GM18517 (cell line): ENCODE data around the gene FAM83G.
A peak's percentile ranks its signal among the peaks of the same experiment; 100 is the strongest.

Source experiments
- ATAC-seq: cut with Tn5 transposase; IDR thresholded peaks from one replicate; pipeline ENCODE4 v1.9.1; 2021; ENCODE audit warnings: mild to moderate bottlenecking, moderate library complexity; ENCODE audit not compliant: unreplicated experiment

The FAM83G gene

DNA sequence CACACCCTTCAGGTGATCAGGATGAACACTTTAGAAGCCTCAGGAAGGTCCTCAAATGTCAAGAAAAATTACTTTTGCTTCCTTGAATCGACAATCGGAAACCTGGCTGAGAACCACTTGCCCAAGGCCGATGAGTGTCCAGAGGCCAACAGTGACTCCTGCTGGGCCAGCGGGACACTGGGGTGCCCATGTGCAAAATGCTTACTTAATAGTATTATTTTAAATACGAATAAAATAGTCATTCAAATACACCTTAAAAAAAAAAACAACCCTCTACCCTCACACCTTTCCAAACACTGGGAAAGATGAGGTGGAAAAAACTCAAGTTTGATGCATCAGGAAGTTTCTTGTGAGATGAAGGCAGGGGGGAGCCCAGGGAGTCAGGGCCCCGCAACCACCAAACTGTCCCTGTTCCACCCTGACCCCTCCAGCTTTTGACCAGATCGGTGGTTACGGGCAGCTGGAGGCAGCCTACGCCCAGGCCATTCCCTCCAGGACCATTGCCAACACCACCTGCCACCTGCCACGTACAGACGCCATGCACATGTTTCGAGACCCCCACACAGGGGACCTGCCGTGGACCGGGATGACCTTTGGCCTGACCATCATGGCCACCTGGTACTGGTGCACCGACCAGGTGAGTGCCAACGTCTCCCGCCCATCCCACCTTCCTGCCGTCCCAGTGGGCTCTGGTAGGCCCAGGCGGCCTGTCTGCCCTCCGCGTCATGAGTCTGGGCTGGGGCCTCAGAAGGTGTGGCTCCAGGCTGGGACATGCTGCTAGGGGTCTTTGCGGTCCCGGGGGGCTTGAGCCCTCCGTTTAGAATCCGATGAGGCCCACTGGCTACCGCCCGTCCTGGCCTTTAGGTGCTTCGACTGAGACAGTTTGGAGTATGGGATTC lies 33.7 kb downstream of the FAM83G start:
- ATAC-seq: no peak

DNA sequence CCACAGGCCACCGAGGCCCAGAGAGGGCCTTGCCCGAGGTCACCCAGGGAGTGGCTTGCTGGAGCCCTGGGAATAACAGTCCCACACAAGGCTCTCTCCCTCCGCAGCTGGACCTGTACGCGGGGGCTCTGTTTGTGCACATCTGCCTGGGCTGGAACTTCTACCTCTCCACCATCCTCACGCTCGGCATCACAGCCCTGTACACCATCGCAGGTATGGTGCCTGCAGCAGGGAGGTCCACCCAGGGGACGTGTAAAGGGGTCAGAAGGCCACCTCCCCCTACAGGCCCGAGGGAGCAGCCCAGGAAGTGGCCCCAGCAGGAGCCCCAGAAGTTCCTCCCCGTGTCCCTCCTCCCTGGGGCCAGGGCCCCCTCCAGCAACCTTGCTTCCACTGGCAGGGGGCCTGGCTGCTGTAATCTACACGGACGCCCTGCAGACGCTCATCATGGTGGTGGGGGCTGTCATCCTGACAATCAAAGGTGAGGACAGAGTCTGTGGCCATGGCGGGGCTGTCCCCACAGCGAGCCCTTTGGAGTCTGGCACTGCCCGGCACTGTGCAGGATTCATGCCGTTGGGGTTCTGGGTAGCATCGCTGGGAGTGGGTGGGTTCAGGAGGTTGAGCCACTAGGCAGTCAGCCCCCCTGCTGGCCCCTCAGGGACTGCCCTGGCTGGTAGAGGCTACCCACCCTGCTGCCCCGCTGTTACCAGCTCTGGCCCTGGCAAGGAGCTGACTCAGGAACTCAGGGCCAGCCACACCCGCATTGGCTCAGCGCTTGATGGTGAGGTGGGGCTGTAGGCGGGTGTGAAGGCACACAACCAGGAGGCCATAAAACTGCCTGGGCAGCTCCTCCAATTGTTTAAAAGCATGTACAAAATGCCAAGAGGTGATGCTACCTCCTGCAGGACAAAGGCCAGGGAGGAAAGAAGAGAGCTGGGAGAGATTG lies 35.3 kb downstream of the FAM83G start:
- no peak for ATAC-seq

DNA sequence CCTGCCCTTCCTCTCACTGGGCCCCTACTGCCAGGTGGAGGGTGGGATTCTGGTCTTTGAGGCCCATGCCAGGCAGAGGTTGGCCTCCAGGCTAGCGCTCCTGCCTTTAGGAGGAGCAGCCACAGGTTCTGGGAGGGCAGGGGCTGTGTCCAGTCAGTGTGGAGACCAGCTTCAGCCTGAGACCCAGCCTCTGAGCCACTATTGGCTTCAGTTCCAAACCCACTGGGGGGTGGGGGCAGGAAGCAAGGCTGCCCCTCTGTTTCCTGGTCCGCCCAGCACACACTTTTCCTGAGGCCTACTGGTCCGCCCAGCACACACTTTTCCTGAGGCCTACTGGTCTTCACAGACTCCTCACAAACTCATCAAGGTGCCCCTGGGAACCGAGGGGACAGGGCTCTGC lies 36.2 kb downstream of the FAM83G start:
- no peak for ATAC-seq

DNA sequence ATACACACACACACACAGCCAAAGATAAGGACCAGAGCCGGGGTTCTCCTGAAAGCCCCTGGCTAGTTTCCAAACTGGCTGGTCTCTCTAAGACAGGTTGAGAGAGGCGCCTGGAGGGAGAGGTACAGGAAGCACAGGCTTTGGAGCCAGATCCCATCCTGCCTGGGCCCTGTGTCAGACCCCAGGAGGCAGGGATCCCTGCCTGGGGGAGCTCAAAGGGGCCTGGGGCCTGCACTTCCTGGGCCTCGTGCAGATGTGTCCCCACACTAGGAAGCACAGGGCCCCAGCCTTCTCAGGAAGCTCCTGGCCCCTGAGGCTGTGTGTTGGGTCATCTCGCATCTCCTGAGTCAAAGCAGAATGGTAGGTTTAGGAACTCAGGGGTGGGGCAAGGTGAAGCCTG lies 36.6 kb downstream of the FAM83G start:
- ATAC-seq: no peak

DNA sequence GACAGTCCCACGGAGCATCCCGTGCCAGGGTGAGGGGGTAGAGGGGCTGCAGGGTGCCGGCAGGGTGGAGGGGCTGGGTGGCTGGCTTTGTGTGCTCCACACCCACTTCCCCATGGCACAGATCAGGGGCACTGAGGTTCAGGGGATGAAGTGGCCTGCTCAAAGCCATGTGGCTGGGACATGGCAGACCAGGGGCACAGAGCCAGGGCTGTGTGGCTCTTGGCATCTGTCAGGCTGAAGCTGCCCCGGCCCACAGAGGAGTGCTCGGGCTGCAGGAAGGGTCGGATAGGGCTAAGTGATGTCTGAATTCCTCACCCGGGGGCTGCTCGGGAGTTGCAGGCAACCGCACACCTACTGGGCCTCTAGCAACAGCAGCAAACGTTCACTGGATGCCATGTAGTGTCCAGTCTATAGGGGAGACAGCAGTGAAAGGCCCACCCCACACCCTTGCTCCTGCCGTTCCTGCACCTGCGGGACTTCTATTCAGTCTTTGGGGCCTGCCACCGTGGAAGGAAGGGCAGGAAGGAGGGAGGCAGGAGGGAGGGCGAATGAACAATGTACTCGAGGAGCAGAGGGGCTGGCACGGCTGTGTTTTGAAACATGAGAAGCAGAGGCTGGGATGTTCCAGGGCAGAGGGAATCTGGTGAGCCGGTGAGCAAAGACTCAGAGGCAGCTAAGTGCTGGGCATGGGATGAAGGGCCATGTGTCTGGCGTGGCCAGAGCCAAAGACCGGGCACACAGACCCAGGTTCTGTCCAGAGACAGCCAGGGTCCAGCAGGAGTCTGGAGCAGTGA lies 37.5 kb downstream of the FAM83G start:
- ATAC-seq: no peak

DNA sequence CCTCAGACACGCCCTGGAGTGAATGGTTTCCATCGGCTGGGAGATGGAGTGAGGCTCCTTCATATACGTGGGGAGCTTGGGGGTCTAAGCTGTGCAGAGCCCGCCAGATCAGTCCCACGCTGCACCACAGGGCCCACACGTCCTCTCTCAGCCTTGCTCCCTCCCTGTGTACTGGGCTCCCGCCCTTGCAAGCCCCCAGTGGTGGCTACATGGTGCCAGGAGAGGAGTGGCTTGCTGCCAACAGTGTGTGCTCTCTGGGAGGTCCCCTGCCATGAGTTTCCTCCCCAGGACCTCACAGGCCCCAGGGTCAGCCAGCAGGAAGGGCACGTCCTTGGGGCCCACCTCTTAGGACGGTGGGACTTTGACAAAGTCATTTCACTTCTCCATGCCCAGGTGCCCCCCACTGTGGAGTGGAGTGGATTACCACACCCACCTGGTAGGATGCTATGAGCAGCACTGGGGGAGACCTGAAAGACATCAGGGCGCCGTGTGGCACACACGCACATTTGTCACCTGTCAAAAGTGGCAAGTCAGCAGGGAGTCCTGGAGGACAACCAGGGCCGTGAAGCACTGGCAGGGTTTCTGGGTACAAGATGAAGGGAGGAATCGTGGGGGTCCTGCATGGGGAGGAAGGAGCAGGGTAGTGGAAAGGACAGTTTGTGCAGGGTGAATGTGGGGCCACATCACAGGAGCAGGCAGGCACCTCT lies 38.9 kb downstream of the FAM83G start:
- no peak for ATAC-seq

DNA sequence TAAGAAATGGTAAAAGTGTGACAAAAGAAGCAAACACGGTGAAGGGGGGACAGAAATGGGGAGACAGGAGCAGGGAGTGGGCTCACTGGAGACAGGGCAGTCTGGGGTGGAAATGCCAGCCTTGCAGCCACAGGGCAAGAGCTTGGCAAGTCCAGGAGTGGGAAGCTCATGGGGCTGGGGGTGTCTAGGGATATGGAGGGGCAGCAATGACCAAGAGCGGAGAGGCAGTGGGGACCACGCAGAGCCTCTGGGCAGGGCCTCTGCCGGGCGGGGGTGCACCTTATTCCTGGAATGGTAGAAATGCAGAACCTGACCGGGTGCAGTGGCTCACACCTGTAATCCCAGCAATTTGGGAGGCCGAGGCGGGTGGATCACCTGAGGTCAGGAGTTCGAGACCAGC lies 40.0 kb downstream of the FAM83G start:
- ATAC-seq: no peak

DNA sequence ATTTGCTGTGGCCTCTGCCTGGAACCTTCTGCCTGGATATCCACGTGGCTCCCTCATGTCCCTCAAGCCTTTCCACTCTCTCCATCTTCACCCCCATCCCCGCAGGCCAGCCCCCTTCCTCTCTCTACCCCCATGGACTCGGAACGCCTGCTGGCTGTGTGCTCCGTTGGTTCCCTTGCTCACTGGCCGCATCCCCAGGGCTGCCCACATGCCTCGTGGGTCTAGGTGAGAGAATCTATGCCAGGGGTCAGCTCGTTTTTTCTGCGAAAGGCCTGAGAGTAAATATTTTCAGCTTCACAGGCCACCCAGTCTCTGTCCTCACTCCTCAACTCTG lies 40.6 kb downstream of the FAM83G start:
- no peak for ATAC-seq

DNA sequence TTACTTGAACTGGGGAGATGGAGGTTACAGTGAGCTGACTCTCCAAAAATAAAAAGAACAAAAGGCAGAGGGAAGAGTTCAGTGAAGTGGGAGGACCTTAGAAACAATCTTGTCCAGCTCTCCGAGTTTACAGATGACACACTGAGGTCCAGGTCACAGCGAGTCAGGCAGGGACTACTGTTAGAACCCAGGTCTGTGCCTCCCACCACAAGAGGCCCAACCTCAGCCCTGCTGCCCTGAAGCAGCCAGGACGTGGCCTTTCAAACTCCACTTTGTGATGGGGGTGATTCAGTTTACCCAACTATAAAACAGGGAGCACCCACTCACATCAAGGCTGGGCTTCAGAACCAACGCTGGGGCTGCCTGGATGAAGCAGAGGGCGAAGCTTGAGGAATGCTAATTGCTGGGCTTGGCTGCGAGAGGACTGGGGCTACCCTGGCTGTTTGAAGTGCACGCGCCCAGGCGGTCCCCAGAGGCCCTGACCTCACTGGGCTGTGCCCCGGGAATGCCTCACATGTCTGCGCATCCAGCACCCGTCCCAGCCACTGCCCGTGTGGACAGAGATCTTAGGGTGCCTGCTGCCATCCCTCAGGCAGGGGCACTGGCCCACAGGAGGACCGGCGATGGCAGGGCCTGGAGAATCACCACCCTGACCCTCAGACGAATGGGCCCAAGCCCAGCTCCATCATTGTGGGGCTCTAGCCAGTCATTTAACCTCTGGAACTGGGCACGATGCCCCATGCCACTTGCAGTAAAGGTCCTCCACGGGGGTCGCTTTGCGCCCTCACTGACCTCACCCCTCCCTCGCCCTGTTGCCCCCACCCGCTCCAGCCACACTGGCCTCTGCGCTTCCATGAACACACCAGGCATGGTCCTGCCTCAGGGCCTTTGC lies 41.2 kb downstream of the FAM83G start:
- no peak for ATAC-seq

DNA sequence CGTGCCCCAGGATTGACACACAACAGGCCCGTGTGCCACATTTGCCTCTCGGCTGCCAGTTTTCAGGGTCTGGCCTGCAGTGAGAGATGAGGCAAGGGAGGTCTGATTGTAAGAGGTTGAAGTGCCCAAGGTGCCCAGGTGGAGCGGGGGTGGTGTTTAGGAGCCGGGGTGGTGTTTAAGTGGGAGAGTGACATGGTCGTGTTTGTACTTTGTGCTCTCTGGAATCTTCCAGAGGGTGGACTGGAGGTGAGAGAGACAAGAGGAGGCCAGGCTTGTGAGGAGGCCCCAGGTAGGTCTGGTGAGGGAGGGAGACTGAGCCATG lies 42.1 kb downstream of the FAM83G start:
- no peak for ATAC-seq

DNA sequence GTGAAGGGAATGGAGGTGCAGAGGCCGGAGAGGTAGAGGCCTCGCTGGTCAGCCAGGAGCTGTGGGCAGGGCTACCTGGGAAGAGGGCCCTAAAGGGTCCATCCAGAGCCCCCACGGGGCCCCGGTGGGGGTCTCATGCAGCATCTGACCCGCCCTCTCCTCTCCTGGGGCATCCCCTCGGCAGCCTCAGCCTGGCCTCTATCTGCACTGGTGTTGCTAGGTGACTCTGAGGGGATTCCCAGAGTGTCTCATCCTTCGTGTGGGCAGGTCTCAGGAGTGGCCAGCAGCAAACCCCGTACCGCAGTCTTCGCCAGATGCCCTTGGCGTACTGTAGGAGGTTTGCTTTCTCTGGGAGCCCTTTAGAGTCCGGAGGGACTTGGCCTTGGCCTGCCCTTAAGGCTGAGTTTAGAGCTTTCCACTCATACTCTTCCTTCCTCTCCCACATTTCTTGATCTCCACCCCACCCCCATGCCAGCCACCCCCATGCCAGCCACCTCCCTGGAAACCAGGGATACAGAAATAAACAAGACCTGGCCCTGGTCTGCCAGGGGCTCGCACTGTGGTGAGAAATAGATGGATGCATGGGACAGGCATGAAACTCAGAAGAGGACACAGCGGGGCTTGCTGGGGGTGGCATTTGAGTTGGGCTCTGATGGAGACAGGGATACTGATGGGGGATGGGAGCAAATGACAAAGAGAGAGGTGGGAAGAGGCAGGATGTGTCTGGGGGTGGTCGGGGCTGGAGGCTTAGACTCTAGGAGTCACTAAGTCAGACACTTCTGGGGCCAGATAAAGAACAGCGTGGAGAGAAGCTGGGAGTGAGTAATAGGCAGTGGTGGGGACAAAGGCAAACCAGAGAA lies 42.7 kb downstream of the FAM83G start:
- ATAC-seq: no peak

DNA sequence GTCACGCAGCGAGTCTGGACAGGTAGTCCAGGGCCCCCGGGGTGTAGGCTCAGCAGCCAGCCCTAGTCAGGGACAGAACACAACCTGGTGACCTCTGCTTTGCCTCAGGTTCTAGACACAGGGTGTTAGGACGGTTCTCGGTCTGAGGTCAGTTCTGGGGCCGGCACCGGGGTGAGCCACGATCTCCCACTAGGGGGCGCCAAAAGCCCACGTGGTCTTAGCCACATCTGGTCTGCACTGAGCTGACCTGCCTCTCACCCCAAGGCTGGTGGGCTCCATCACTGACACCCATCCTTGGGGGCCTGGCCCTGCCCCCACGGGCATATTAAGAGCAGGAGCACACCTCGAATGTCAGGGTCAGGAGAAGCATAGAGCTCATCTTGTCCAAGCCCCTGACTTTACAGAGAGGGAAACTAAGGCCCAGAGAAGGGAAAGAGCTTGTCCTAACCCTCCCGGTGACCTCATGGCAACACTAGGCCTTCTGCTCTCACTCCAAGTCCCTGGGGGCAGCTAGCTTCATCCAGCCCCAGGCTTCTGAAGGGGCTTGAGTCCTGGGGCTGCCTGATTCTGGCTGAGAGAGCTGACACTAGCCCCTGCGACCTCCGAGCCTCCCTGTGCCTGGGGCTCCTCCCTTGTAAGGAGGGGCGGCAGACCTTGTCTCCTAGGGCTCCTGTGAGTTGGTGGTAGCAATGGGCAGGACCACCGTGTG lies 43.6 kb downstream of the FAM83G start:
- peak; percentile 60 for ATAC-seq

DNA sequence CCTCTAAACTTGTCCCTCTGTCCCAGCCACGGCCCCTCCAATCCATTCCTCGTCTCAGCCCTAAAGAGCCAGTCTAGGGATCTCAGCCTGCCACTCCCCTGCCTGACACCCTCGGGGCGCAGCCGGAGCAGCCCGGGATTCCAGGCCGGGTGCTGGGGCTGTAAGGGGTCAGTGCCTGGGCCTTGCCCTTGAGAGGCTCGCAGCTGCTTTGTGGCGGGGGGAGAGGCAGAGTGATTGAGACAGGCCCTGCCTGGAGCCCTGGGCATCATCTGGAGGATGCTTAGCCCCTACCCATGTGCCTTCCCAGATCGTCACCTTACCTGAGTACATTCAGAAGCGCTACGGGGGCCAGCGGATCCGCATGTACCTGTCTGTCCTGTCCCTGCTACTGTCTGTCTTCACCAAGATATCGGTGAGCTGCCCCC lies 44.3 kb downstream of the FAM83G start:
- ATAC-seq: no peak

DNA sequence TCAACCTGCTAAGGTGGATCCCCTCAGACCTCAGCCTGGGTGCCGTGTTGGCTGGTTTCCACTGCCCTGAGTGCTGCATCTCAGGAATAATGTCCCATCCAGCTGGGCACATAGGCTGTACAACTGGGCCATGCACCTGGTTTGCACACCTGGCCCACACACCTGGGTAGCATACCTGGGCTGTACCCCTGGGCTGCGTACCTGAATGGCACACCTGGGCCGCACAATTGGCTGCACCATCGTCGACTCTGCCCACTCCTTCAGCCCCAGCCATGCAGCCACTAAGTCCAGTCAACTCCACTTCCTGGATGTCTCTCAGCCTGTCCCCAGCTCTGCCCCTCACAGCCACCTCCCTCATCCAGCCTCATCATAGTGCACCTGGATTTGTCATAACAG lies 44.7 kb downstream of the FAM83G start:
- ATAC-seq: no peak

DNA sequence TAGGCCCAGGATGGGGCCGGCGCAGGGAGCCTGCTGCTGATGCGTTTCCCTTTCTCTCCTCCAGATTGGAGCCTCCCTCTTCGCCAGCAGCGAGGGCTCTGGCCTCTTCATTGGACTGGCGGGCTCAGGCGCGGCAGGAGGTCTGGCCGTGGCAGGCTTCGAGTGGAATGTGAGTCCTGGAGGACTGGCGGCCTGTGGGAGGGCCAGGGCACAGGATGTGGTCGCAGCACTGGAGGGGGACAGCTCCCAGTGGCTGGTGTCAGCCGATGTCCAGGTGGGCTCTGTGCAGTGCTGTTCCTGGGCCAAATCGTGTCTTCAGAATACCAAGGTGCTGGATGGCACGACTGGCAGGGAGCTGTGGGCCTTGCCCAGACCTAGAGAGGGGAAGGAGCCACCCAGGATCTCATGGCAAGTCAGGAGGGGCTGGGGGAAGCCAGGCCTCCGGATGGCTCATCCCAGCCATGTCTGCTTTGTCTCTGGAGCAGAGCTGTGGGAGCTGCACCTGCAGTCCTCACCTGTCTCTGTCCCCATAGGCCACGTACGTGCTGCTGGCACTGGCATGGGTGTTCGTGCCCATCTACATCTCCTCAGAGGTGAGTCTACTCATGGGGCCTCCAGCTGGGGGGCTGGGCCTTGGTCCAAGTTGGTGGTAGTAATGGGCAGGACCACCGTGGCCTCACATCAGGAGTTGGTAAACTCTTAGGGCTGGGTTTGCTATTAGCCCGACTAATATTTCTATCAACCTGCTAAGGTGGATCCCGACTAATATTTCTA lies 45.3 kb downstream of the FAM83G start:
- ATAC-seq: no peak

DNA sequence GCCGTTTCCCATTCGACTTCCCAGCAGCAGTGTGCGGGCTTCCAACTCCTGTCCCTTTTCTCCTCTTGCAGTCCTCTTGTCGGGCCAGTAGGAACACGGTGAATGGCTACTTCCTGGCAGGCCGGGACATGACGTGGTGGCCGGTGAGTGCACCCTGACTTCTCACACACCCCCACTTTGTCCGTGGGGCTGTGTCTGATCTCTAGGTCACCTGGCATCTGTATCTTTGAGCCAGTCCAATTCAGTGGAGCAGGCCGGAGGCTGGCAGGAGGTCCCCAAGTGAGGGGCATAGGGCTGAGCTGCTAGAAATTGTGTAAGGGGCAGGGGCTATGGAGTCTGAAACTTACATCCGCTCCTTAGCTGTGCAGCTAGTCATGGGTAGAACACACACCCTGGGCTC lies 46.0 kb downstream of the FAM83G start:
- ATAC-seq: no peak

DNA sequence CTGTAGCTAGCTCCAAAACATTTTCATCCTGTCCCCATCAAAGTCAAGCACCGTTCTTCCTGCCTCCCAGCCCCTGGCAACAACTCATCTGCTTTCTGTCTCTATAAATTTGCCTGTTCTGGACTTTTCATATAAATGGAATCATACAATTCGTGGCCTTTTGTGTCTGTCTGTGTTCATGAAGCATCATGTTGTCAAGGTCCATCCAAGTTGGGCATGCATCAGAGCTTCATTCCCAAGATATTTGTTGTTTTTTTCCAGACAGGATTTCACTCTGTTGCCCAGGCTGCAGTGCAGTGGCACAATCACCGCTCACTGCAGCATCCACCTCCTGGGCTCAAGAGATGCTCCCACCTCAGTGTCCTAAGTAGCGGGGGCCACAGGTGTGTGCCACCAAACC lies 46.7 kb downstream of the FAM83G start:
- ATAC-seq: no peak
